Esophagus muscularis mucosa (tissue), 3 donors: ENCODE measurements around the gene EVX2.

Source experiments
- CTCF ChIP-seq, 3 experiments: fragments of 200-600 bp in 2 of 3; fragments of 450-650 bp in 1 of 3; sonication (generic) in 2 of 3; IDR thresholded peaks; one replicate each; pipeline ENCODE4 v1.5.1; 2017 to 2019; ENCODE audit warnings: antibody characterized with exemption in 3 of 3, mild to moderate bottlenecking in 2 of 3, moderate library complexity in 1 of 3
- POLR2A ChIP-seq: fragments of 450-650 bp; IDR thresholded peaks from one replicate; pipeline ENCODE4 v1.6.1; 2017; ENCODE audit warnings: antibody characterized with exemption, moderate library complexity, mild to moderate bottlenecking, low read depth

GRCh38 chr2:176066645-176067588 lies 16.8 kb downstream of the EVX2 start:
- TF ChIP-seq CTCF (IDR thresholded peaks at IDR 0.05) (no peak), POLR2A (no peak)
